Measurements from ENCODE around the gene OR13C3.
"Not testable (repeated sequence)": the region's sequence is repeated elsewhere in the genome, so short reads cannot be mapped to it uniquely, and the experiment has no call there.

The OR13C3 gene

GRCh38 chr9:104536756-104537155 is at the start of gene OR13C3:
TSS of gene OR13C3 (minus strand) at chr9:104536856. CDS start at chr9:104536723, 133 bp downstream.
- Histone ChIP-seq H3K4me3 (ENCODE audit: low read length) (no peak within 1 kb of the TSS), H3K9me3 (ENCODE audit: low read length) (no peaks in the 10 kb centered on the region), H3K36me3 (ENCODE audit: insufficient read depth, low read length) (no peaks in the 10 kb centered on the region), H3K27me3 (ENCODE audit: insufficient read depth, low read length) (no peaks in the 10 kb centered on the region), H2AFZ (ENCODE audit: low read depth, low read length) (no peak within 1 kb of the TSS), H3K4me1 (ENCODE audit: insufficient read depth, low read length) (peaks cover 6% of the 10 kb centered on the region)

- Histone ChIP-seq H3K27me3 (ENCODE audit: insufficient read depth, low read length) (no peaks in the 10 kb centered on the region), H2AFZ (ENCODE audit: low read depth, low read length) (no peak overlapping the region), H3K9me3 (ENCODE audit: low read length) (no peaks in the 10 kb centered on the region), H3K36me3 (ENCODE audit: insufficient read depth, low read length) (no peaks in the 10 kb centered on the region), H3K4me1 (ENCODE audit: insufficient read depth, low read length) (no peaks in the 10 kb centered on the region), H3K4me3 (ENCODE audit: low read length) (no peak overlapping the region)
Observed at GRCh38 chr9:104580562-104580961, 43.9 kb upstream of the OR13C3 start.

GRCh38 chr9:104577263-104577662 is 40.6 kb upstream of the OR13C3 start:
- H3K36me3 ChIP-seq (ENCODE audit: insufficient read depth, low read length) = no peaks in the 10 kb centered on the region
- H3K9me3 ChIP-seq (ENCODE audit: low read length) = no peaks in the 10 kb centered on the region
- H3K27me3 ChIP-seq (ENCODE audit: insufficient read depth, low read length) = no peaks in the 10 kb centered on the region
- no peaks in the 10 kb centered on the region for H3K4me1 ChIP-seq (ENCODE audit: insufficient read depth, low read length)
- no peak overlapping the region for H2AFZ ChIP-seq (ENCODE audit: low read depth, low read length)
- no peak overlapping the region for H3K4me3 ChIP-seq (ENCODE audit: low read length)

- H3K4me1 ChIP-seq (ENCODE audit: insufficient read depth, low read length) = no peaks in the 10 kb centered on the region
- no peaks in the 10 kb centered on the region for H3K9me3 ChIP-seq (ENCODE audit: low read length)
- H3K27me3 ChIP-seq (ENCODE audit: insufficient read depth, low read length) = no peaks in the 10 kb centered on the region
- no peak overlapping the region for H3K4me3 ChIP-seq (ENCODE audit: low read length)
- no peak overlapping the region for H2AFZ ChIP-seq (ENCODE audit: low read depth, low read length)
- no peaks in the 10 kb centered on the region for H3K36me3 ChIP-seq (ENCODE audit: insufficient read depth, low read length)
Observed at GRCh38 chr9:104575456-104575855, 38.8 kb upstream of the OR13C3 start.

- Histone ChIP-seq H3K4me3 (ENCODE audit: low read length) (no peak overlapping the region), H3K4me1 (ENCODE audit: insufficient read depth, low read length) (no peaks in the 10 kb centered on the region), H2AFZ (ENCODE audit: low read depth, low read length) (no peak overlapping the region), H3K27me3 (ENCODE audit: insufficient read depth, low read length) (no peaks in the 10 kb centered on the region), H3K36me3 (ENCODE audit: insufficient read depth, low read length) (no peaks in the 10 kb centered on the region), H3K9me3 (ENCODE audit: low read length) (no peaks in the 10 kb centered on the region)
Observed at GRCh38 chr9:104572612-104573011, 36.0 kb upstream of the OR13C3 start.

- H2AFZ ChIP-seq (ENCODE audit: low read depth, low read length) = no peak within 1 kb of the TSS
- no peaks in the 10 kb centered on the region for H3K36me3 ChIP-seq (ENCODE audit: insufficient read depth, low read length)
- no peaks in the 10 kb centered on the region for H3K4me1 ChIP-seq (ENCODE audit: insufficient read depth, low read length)
- no peak within 1 kb of the TSS for H3K4me3 ChIP-seq (ENCODE audit: low read length)
- no peaks in the 10 kb centered on the region for H3K27me3 ChIP-seq (ENCODE audit: insufficient read depth, low read length)
- H3K9me3 ChIP-seq (ENCODE audit: low read length) = no peaks in the 10 kb centered on the region
Observed at GRCh38 chr9:104568868-104569267, 32.2 kb upstream of the OR13C3 start, which contains the start of gene OR13C8. TSS of gene OR13C8 (plus strand) at chr9:104569168. CDS start at chr9:104569168, 0 bp downstream.

- Histone ChIP-seq H3K4me3 (ENCODE audit: low read length) (no peak overlapping the region), H3K9me3 (ENCODE audit: low read length) (no peaks in the 10 kb centered on the region), H3K27me3 (ENCODE audit: insufficient read depth, low read length) (no peaks in the 10 kb centered on the region), H3K36me3 (ENCODE audit: insufficient read depth, low read length) (no peaks in the 10 kb centered on the region), H2AFZ (ENCODE audit: low read depth, low read length) (no peak overlapping the region), H3K4me1 (ENCODE audit: insufficient read depth, low read length) (no peaks in the 10 kb centered on the region)
Observed at GRCh38 chr9:104564358-104564757, 27.7 kb upstream of the OR13C3 start.

- no peaks in the 10 kb centered on the region for H3K27me3 ChIP-seq (ENCODE audit: insufficient read depth, low read length)
- H3K9me3 ChIP-seq (ENCODE audit: low read length) = no peaks in the 10 kb centered on the region
- H3K4me1 ChIP-seq (ENCODE audit: insufficient read depth, low read length) = no peaks in the 10 kb centered on the region
- no peak overlapping the region for H3K4me3 ChIP-seq (ENCODE audit: low read length)
- no peaks in the 10 kb centered on the region for H3K36me3 ChIP-seq (ENCODE audit: insufficient read depth, low read length)
- no peak overlapping the region for H2AFZ ChIP-seq (ENCODE audit: low read depth, low read length)
Observed at GRCh38 chr9:104556830-104557634, 20.4 kb upstream of the OR13C3 start.

GRCh38 chr9:104555521-104555920 is 18.9 kb upstream of the OR13C3 start:
- no peaks in the 10 kb centered on the region for H3K9me3 ChIP-seq (ENCODE audit: low read length)
- H3K27me3 ChIP-seq (ENCODE audit: insufficient read depth, low read length) = no peaks in the 10 kb centered on the region
- H3K36me3 ChIP-seq (ENCODE audit: insufficient read depth, low read length) = no peaks in the 10 kb centered on the region
- no peak overlapping the region for H2AFZ ChIP-seq (ENCODE audit: low read depth, low read length)
- H3K4me1 ChIP-seq (ENCODE audit: insufficient read depth, low read length) = no peaks in the 10 kb centered on the region
- no peak overlapping the region for H3K4me3 ChIP-seq (ENCODE audit: low read length)

- H3K4me3 ChIP-seq (ENCODE audit: low read length) = no peak overlapping the region
- no peaks in the 10 kb centered on the region for H3K9me3 ChIP-seq (ENCODE audit: low read length)
- no peaks in the 10 kb centered on the region for H3K27me3 ChIP-seq (ENCODE audit: insufficient read depth, low read length)
- no peaks in the 10 kb centered on the region for H3K36me3 ChIP-seq (ENCODE audit: insufficient read depth, low read length)
- H3K4me1 ChIP-seq (ENCODE audit: insufficient read depth, low read length) = no peaks in the 10 kb centered on the region
- H2AFZ ChIP-seq (ENCODE audit: low read depth, low read length) = no peak overlapping the region
Observed at GRCh38 chr9:104553261-104553660, 16.6 kb upstream of the OR13C3 start.

- no peaks in the 10 kb centered on the region for H3K4me1 ChIP-seq (ENCODE audit: insufficient read depth, low read length)
- H3K27me3 ChIP-seq (ENCODE audit: insufficient read depth, low read length) = no peaks in the 10 kb centered on the region
- no peak overlapping the region for H2AFZ ChIP-seq (ENCODE audit: low read depth, low read length)
- no peaks in the 10 kb centered on the region for H3K9me3 ChIP-seq (ENCODE audit: low read length)
- H3K4me3 ChIP-seq (ENCODE audit: low read length) = no peak overlapping the region
- H3K36me3 ChIP-seq (ENCODE audit: insufficient read depth, low read length) = no peaks in the 10 kb centered on the region
Observed at GRCh38 chr9:104544644-104545043, 8.0 kb upstream of the OR13C3 start.

- Histone ChIP-seq H3K4me3 (ENCODE audit: low read length) (no peak overlapping the region), H3K36me3 (ENCODE audit: insufficient read depth, low read length) (no peaks in the 10 kb centered on the region), H2AFZ (ENCODE audit: low read depth, low read length) (no peak overlapping the region), H3K4me1 (ENCODE audit: insufficient read depth, low read length) (no peaks in the 10 kb centered on the region), H3K9me3 (ENCODE audit: low read length) (no peaks in the 10 kb centered on the region), H3K27me3 (ENCODE audit: insufficient read depth, low read length) (no peaks in the 10 kb centered on the region)
Observed at GRCh38 chr9:104539275-104539674, 2.6 kb upstream of the OR13C3 start.

- no peaks in the 10 kb centered on the region for H3K4me1 ChIP-seq (ENCODE audit: insufficient read depth, low read length)
- H3K9me3 ChIP-seq (ENCODE audit: low read length) = no peaks in the 10 kb centered on the region
- H3K27me3 ChIP-seq (ENCODE audit: insufficient read depth, low read length) = no peaks in the 10 kb centered on the region
- no peak within 1 kb of the TSS for H2AFZ ChIP-seq (ENCODE audit: low read depth, low read length)
- no peak within 1 kb of the TSS for H3K4me3 ChIP-seq (ENCODE audit: low read length)
- H3K36me3 ChIP-seq (ENCODE audit: insufficient read depth, low read length) = no peaks in the 10 kb centered on the region
Observed at GRCh38 chr9:104527109-104527508, 9.5 kb downstream of the OR13C3 start, which contains the start of gene OR13C4. TSS of gene OR13C4 (minus strand) at chr9:104527209. CDS start at chr9:104527209, 0 bp downstream.

GRCh38 chr9:104520241-104520640 is 16.4 kb downstream of the OR13C3 start:
- H2AFZ ChIP-seq (ENCODE audit: low read depth, low read length); H3K27me3 ChIP-seq (ENCODE audit: insufficient read depth, low read length); H3K4me1 ChIP-seq (ENCODE audit: insufficient read depth, low read length); H3K4me3 ChIP-seq (ENCODE audit: low read length); H3K36me3 ChIP-seq (ENCODE audit: insufficient read depth, low read length); H3K9me3 ChIP-seq (ENCODE audit: low read length): not testable (repeated sequence)
